IMR-90 (cell line): Measurements from ENCODE around the gene USP32. TPM values are rescaled to one million over a fixed set of nuclear protein-coding genes. Genes with fewer than 3 reads are reported as not detected.

Experiments
- ATAC-seq: fragments of 200-7000 bp; cut with Tn5 transposase; 2 replicates; pipeline ENCODE4 v1.9.1; 2020; ENCODE audit warnings: low read depth, mild to moderate bottlenecking, moderate library complexity
- BruUV-seq: library from RNA; stranded (reverse); fragments of 400-500 nt; replicated peaks from 2 replicates; lab custom pipeline; 2021; lab: Mats Ljungman, UMichigan
- CTCF ChIA-PET: fragments of 300-600 bp; formaldehyde crosslinking; extraction: SDS; loops from one replicate; lab custom pipeline; 2021; ENCODE audit warnings: antibody characterized with exemption; lab: Yijun Ruan, JAX
- POLR2A ChIA-PET: fragments of 300-600 bp; sonication (Branson Sonifier 250); formaldehyde crosslinking; loops from one replicate; lab custom pipeline; 2022; ENCODE audit warnings: antibody characterized with exemption; ENCODE audit not compliant: unreplicated experiment; lab: Charles Lee
- DNase-seq: peaks from one replicate; pipeline ENCODE4 v3.0.0; 2013
- H2AFZ ChIP-seq: replicated peaks from 2 replicates; pipeline ENCODE3; 2013; ENCODE audit warnings: low read length, mild to moderate bottlenecking; ENCODE audit not compliant: poor library complexity
- H2AK5ac ChIP-seq: 2 replicates; pipeline ENCODE4 v1.6.1; 2013; ENCODE audit warnings: low read depth, low read length, inconsistent platforms
- H2AK9ac ChIP-seq: replicated peaks from 2 replicates; pipeline ENCODE3; 2013; ENCODE audit warnings: mild to moderate bottlenecking, low read depth, low read length, moderate library complexity; ENCODE audit not compliant: poor library complexity
- H2BK120ac ChIP-seq: 2 replicates; pipeline ENCODE4 v1.6.1; 2013; ENCODE audit warnings: low read depth, low read length, inconsistent platforms
- H2BK15ac ChIP-seq: 3 replicates; pipeline ENCODE4 v1.6.1; 2013; ENCODE audit warnings: low read depth, low read length, inconsistent platforms
- H2BK20ac ChIP-seq: 2 replicates; pipeline ENCODE4 v1.6.1; 2013; ENCODE audit warnings: low read depth, mild to moderate bottlenecking, inconsistent platforms, low read length, moderate library complexity
- H2BK5ac ChIP-seq: 2 replicates; pipeline ENCODE4 v1.6.1; 2013; ENCODE audit warnings: mild to moderate bottlenecking, low read depth, low read length, inconsistent platforms; ENCODE audit not compliant: poor library complexity, severe bottlenecking
- H3K14ac ChIP-seq: replicated peaks from 2 replicates; pipeline ENCODE4 v1.6.1; 2013; ENCODE audit warnings: low read depth, low read length, inconsistent platforms
- H3K18ac ChIP-seq: 2 replicates; pipeline ENCODE4 v1.6.1; 2013; ENCODE audit warnings: low read depth, low read length, control low read depth
- H3K23ac ChIP-seq: 2 replicates; pipeline ENCODE4 v1.6.1; 2013; ENCODE audit warnings: low read depth, low read length, inconsistent platforms
- H3K27ac ChIP-seq: 2 replicates; pipeline ENCODE4 v1.5.1; 2013; ENCODE audit warnings: mild to moderate bottlenecking, control low read depth, low read length; ENCODE audit not compliant: insufficient read depth
- H3K27me3 ChIP-seq: 2 replicates; pipeline ENCODE4 v1.6.1; 2013; ENCODE audit warnings: low read length; ENCODE audit not compliant: control insufficient read depth, insufficient read depth
- H3K36me3 ChIP-seq: 2 replicates; pipeline ENCODE4 v1.6.1; 2013; ENCODE audit warnings: low read length, mixed read lengths; ENCODE audit not compliant: control insufficient read depth, insufficient read depth
- H3K4ac ChIP-seq: 2 replicates; pipeline ENCODE4 v1.6.1; 2013; ENCODE audit warnings: low read depth, low read length, inconsistent platforms
- H3K4me1 ChIP-seq: 2 replicates; pipeline ENCODE4 v1.6.1; 2013; ENCODE audit warnings: low read length, mixed read lengths; ENCODE audit not compliant: control insufficient read depth, insufficient read depth
- H3K4me2 ChIP-seq: 2 replicates; pipeline ENCODE4 v1.6.1; 2013; ENCODE audit warnings: low read depth, mild to moderate bottlenecking, control low read depth, low read length, moderate library complexity
- H3K4me3 ChIP-seq: 2 replicates; pipeline ENCODE4 v1.5.1; 2013; ENCODE audit warnings: low read depth, mild to moderate bottlenecking, control low read depth, low read length, moderate library complexity; ENCODE audit not compliant: insufficient read depth
- H3K56ac ChIP-seq: 2 replicates; pipeline ENCODE4 v1.6.1; 2013; ENCODE audit warnings: low read length, inconsistent platforms; ENCODE audit not compliant: insufficient read depth; ENCODE audit errors: extremely low read depth
- H3K79me1 ChIP-seq, 2 experiments: 2 replicates each; pipeline ENCODE4 v1.6.1; 2013; ENCODE audit warnings: low read length in 2 of 2, inconsistent platforms in 1 of 2, low read depth in 1 of 2
- H3K9ac ChIP-seq: 2 replicates; pipeline ENCODE4 v1.6.1; 2013; ENCODE audit warnings: low read depth, low read length, control low read depth
- H3K9me1 ChIP-seq: 2 replicates; pipeline ENCODE4 v1.6.1; 2013; ENCODE audit warnings: low read length, inconsistent platforms; ENCODE audit not compliant: insufficient read depth
- H3K9me3 ChIP-seq: 2 replicates; pipeline ENCODE4 v1.6.1; 2013; ENCODE audit warnings: low read length; ENCODE audit not compliant: control insufficient read depth, insufficient read depth
- H4K20me1 ChIP-seq: 2 replicates; pipeline ENCODE4 v1.6.1; 2013; ENCODE audit warnings: low read length, inconsistent platforms; ENCODE audit not compliant: insufficient read depth
- H4K5ac ChIP-seq: 2 replicates; pipeline ENCODE4 v1.6.1; 2013; ENCODE audit warnings: mild to moderate bottlenecking, low read depth, low read length, control low read depth
- H4K8ac ChIP-seq, 2 experiments: 2 replicates each; pipeline ENCODE4 v1.6.1; 2013; ENCODE audit warnings: low read depth in 2 of 2, low read length in 2 of 2, control low read depth in 1 of 2, inconsistent platforms in 1 of 2
- H4K91ac ChIP-seq: 2 replicates; pipeline ENCODE4 v1.6.1; 2013; ENCODE audit warnings: low read depth, low read length, inconsistent platforms; ENCODE audit not compliant: insufficient read depth
- BHLHE40 ChIP-seq: fragments of 150-350 bp; IDR thresholded peaks from 2 replicates; pipeline ENCODE4 v1.6.1; 2016; ENCODE audit warnings: mild to moderate bottlenecking, low read depth, low read length
- CHD1 ChIP-seq: IDR thresholded peaks from 2 replicates; pipeline ENCODE4 v1.6.1; 2012; ENCODE audit warnings: low read depth, low read length, improper control_type of control experiment
- FOS ChIP-seq: fragments of 150-350 bp; IDR thresholded peaks from 2 replicates; pipeline ENCODE4 v1.6.1; 2016; ENCODE audit warnings: low read depth, low read length
- MAZ ChIP-seq: IDR thresholded peaks from 2 replicates; pipeline ENCODE4 v1.6.1; 2012; ENCODE audit warnings: low read depth, mild to moderate bottlenecking, low read length, improper control_type of control experiment, moderate library complexity, borderline replicate concordance
- RAD21 ChIP-seq: IDR thresholded peaks from 2 replicates; pipeline ENCODE4 v1.6.1; 2012; ENCODE audit warnings: low read length, improper control_type of control experiment
- RCOR1 ChIP-seq: IDR thresholded peaks from 2 replicates; pipeline ENCODE4 v1.6.1; 2012; ENCODE audit warnings: mild to moderate bottlenecking, low read length, improper control_type of control experiment; ENCODE audit not compliant: insufficient replicate concordance
- USF2 ChIP-seq: fragments of 150-350 bp; IDR thresholded peaks from 2 replicates; pipeline ENCODE4 v1.6.1; 2017; ENCODE audit warnings: mild to moderate bottlenecking, antibody characterized with exemption, low read length, low read depth
- WGBS, 2 experiments: methylation state at CpG; one replicate each; pipeline versions ENCODE4 v1.1.5 to v1.1.7; 2013; ENCODE audit warnings: missing lambda C conversion rate in 2 of 2; ENCODE audit not compliant: insufficient read length in 1 of 2; ENCODE audit errors: extremely low coverage in 2 of 2; 5-methylcytosine and 5-hydroxymethylcytosine counted together
- dilution Hi-C: fragments of 300-500 bp; cut with HindIII; formaldehyde crosslinking; loops from one replicate; pipeline ENCODE4 v1.14.3; 2018; ENCODE audit warnings: low sequenced_read_pairs; ENCODE audit not compliant: unreplicated experiment
- in situ Hi-C: fragments of 300-500 bp; cut with MboI; formaldehyde crosslinking; loops from 3 replicates; pipeline ENCODE4 v1.14.3; 2019; ENCODE audit warnings: low sequenced_read_pairs, inconsistent platforms, mixed read lengths
- intact Hi-C: fragments of 100-400 bp; cut with micrococcal nuclease; formaldehyde crosslinking; loops from 2 replicates; pipeline ENCODE4 v1.10.0; 2022
- polyA plus RNA-seq, 3 experiments: library from polyadenylated mRNA; depleted of rRNA; stranded (reverse); fragments of >200 nt; gene quantifications; 2 replicates each; pipeline ENCODE4 v1.2.3, GENCODE V29; 2012; ENCODE audit warnings: low replicate concordance in 1 of 3
- total RNA-seq: library from RNA; depleted of rRNA; stranded (reverse); fragments of >200 nt; gene quantifications from 2 replicates; pipeline ENCODE4 v1.2.3, GENCODE V29; 2012
- TF ChIP-seq, protein P1 (sequence below): conservative IDR thresholded peaks from 2 replicates; pipeline ENCODE4 v1.5.1; 2012; ENCODE audit warnings: mild to moderate bottlenecking, low read depth, low read length, improper control_type of control experiment

USP32 gene
- total and polyA plus RNA-seq, 2 of the 4 experiments (the other 2 are of a cell fraction), result 16.8 to 46.8 TPM

DNA sequence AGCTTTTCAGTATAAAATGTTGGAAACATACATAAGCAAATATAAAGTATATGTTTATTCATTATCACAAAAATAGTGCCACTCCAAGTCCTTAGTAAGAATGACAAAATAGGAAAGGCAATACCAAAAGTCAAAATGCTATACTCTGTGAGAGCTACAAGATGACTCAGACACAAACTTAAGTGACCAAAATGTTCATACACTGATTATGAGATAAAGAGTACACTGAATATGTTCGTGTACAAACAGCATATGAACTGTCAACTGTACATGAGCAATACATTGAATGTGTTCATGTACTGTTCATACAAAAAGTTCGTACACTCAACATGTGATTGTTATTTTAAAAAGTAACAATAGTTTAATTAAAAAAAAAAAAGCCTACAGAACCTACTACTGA is 138.9 kb downstream of the USP32 start:
- no TSS peak for BruUV-seq
- CTCF ChIA-PET, result no interaction called here
- POLR2A ChIA-PET, result no interaction called here

More for the DNA sequence above, 138.9 kb downstream of the USP32 start:
- H3K4ac ChIP-seq, result no peak overlapping the region
- H3K56ac ChIP-seq, result no peak overlapping the region
- ATAC-seq (no peak), DNase-seq (no peak)
- no peak for TF ChIP-seq RCOR1
- TF ChIP-seq RAD21, result no peak
- no peak for TF ChIP-seq CHD1
- TF ChIP-seq USF2, result no peak
- TF ChIP-seq, protein P1, sequence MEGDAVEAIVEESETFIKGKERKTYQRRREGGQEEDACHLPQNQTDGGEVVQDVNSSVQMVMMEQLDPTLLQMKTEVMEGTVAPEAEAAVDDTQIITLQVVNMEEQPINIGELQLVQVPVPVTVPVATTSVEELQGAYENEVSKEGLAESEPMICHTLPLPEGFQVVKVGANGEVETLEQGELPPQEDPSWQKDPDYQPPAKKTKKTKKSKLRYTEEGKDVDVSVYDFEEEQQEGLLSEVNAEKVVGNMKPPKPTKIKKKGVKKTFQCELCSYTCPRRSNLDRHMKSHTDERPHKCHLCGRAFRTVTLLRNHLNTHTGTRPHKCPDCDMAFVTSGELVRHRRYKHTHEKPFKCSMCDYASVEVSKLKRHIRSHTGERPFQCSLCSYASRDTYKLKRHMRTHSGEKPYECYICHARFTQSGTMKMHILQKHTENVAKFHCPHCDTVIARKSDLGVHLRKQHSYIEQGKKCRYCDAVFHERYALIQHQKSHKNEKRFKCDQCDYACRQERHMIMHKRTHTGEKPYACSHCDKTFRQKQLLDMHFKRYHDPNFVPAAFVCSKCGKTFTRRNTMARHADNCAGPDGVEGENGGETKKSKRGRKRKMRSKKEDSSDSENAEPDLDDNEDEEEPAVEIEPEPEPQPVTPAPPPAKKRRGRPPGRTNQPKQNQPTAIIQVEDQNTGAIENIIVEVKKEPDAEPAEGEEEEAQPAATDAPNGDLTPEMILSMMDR, result no peak
- TF ChIP-seq FOS, result no peak
- TF ChIP-seq MAZ, result no peak
- TF ChIP-seq BHLHE40, result no peak
- H3K18ac ChIP-seq, result no peak overlapping the region
- peaks cover 3% of the 10 kb centered on the region for H3K4me1 ChIP-seq
- no peak overlapping the region for H3K27ac ChIP-seq
- H3K36me3 ChIP-seq, result peaks cover 9% of the 10 kb centered on the region
- no peak overlapping the region for H3K23ac ChIP-seq
- H4K20me1 ChIP-seq, result no peaks in the 10 kb centered on the region
- H2AFZ ChIP-seq, result no peak overlapping the region
- whole genome bisulfite sequencing, 2 experiments, result no CpG with 5 or more reads among the region's 2 CpGs
- H4K8ac ChIP-seq, result no peak overlapping the region
- no peak overlapping the region for H2BK120ac ChIP-seq
- no peak overlapping the region for H3K4me3 ChIP-seq
- no peak overlapping the region for H3K14ac ChIP-seq
- dilution Hi-C loops, result no loop called here
- H2AK5ac ChIP-seq, result no peak overlapping the region
- peaks cover 6% of the 10 kb centered on the region; the same call in 1 of the 2 replicates for H3K9me1 ChIP-seq
- H3K9me3 ChIP-seq, result no peaks in the 10 kb centered on the region; the same call in 1 of the 2 replicates
- H3K4me2 ChIP-seq, result no peak overlapping the region
- no peak overlapping the region for H2BK20ac ChIP-seq
- H2BK5ac ChIP-seq, result no peak overlapping the region
- intact Hi-C loops, result no loop called here
- no peak overlapping the region for H4K5ac ChIP-seq
- in situ Hi-C loops, result no loop called here
- H2AK9ac ChIP-seq, result no peak overlapping the region
- no peak overlapping the region for H2BK15ac ChIP-seq
- no peaks in the 10 kb centered on the region for H3K27me3 ChIP-seq
- peaks cover 0 to 10% of the 10 kb centered on the region in 2 experiments; a peak in 3 of 4 replicates for H3K79me1 ChIP-seq
- H3K9ac ChIP-seq, result no peak overlapping the region
- no peak overlapping the region for H4K91ac ChIP-seq
